ENCODE results near the gene PREX1.

PREX1 gene

DNA sequence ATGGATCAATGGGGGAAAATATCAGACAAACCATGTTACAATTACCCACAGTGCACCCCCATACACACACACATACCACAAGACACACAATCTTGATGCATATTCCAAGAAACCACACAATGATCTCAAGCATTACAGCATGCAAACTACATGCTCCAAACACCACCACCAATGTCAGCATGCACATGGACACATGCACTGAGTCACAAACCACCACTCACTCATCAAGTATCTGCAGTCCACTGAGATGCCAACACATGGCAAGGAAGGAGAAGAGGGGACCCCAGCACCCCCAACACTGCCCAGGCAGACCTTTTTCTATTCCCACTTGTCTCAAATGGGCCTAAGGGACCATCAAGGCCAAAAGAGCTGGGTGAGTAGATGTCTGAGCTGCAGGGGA is 91.6 kb downstream of the PREX1 start:
- H3K36me3 ChIP-seq (ENCODE audit: insufficient read depth), result no peaks in the 10 kb centered on the region
- no peaks in the 10 kb centered on the region for H4K20me1 ChIP-seq (ENCODE audit: insufficient read depth)
- H3K4me1 ChIP-seq (ENCODE audit: low read depth, poor library complexity, severe bottlenecking), result no peaks in the 10 kb centered on the region

DNA sequence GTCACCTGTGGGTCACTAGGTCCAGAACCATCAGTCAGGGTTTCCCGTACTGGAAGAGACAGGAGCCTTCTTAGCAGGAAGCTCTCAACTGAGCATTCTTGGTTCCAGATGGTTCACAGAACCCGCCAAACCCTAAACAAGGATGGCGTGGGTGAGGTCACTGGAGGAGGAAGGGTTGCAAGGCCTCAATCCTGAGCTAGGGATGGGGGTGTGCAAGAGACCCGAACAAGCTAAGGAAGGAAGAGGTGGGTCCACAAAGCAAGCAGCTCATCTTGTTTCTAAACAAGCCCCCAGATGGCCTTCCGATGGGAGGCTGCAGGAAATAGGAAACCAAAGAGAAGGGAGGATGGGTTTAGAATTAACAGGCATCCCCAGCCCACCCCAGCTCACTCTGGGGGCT is 92.7 kb downstream of the PREX1 start:
- H2AFZ ChIP-seq (ENCODE audit: low read depth), result no peak overlapping the region
- H3K27me3 ChIP-seq (ENCODE audit: insufficient read depth, low read depth), result no peaks in the 10 kb centered on the region
- H3K36me3 ChIP-seq (ENCODE audit: insufficient read depth), result no peaks in the 10 kb centered on the region
- no peaks in the 10 kb centered on the region for H4K20me1 ChIP-seq (ENCODE audit: insufficient read depth)
- TF ChIP-seq, protein P1, sequence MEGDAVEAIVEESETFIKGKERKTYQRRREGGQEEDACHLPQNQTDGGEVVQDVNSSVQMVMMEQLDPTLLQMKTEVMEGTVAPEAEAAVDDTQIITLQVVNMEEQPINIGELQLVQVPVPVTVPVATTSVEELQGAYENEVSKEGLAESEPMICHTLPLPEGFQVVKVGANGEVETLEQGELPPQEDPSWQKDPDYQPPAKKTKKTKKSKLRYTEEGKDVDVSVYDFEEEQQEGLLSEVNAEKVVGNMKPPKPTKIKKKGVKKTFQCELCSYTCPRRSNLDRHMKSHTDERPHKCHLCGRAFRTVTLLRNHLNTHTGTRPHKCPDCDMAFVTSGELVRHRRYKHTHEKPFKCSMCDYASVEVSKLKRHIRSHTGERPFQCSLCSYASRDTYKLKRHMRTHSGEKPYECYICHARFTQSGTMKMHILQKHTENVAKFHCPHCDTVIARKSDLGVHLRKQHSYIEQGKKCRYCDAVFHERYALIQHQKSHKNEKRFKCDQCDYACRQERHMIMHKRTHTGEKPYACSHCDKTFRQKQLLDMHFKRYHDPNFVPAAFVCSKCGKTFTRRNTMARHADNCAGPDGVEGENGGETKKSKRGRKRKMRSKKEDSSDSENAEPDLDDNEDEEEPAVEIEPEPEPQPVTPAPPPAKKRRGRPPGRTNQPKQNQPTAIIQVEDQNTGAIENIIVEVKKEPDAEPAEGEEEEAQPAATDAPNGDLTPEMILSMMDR (conservative IDR thresholded peaks at IDR 0.05; ENCODE audit: low read depth, low read length), result no peak
- H3K4me1 ChIP-seq (ENCODE audit: low read depth, poor library complexity, severe bottlenecking), result no peaks in the 10 kb centered on the region
- H3K4me3 ChIP-seq (IDR thresholded peaks at IDR 0.05; ENCODE audit: insufficient read depth, low read depth, low read length), result no peak overlapping the region
- no peak overlapping the region for H3K27ac ChIP-seq
- no peak overlapping the region for H3K4me2 ChIP-seq
- no peaks in the 10 kb centered on the region for H3K79me2 ChIP-seq (ENCODE audit: insufficient read depth, low read depth)
- H3K9ac ChIP-seq, result no peak overlapping the region

More for the DNA sequence above, 91.6 kb downstream of the PREX1 start:
- H2AFZ ChIP-seq (ENCODE audit: low read depth), result no peak overlapping the region
- TF ChIP-seq, protein P1 (conservative IDR thresholded peaks at IDR 0.05; ENCODE audit: low read depth, low read length), result no peak
- no peaks in the 10 kb centered on the region for H3K27me3 ChIP-seq (ENCODE audit: insufficient read depth, low read depth)
- no peak overlapping the region for H3K4me2 ChIP-seq
- H3K4me3 ChIP-seq (IDR thresholded peaks at IDR 0.05; ENCODE audit: insufficient read depth, low read depth, low read length), result no peak overlapping the region
- H3K27ac ChIP-seq, result no peak overlapping the region
- H3K9ac ChIP-seq, result no peak overlapping the region
- H3K79me2 ChIP-seq (ENCODE audit: insufficient read depth, low read depth), result no peaks in the 10 kb centered on the region

GRCh38 chr20:48734104-48734749 is 93.6 kb downstream of the PREX1 start:
- no peak overlapping the region for H3K27ac ChIP-seq
- no peaks in the 10 kb centered on the region for H3K4me1 ChIP-seq (ENCODE audit: low read depth, poor library complexity, severe bottlenecking)
- TF ChIP-seq, protein P1 (conservative IDR thresholded peaks at IDR 0.05; ENCODE audit: low read depth, low read length), result no peak
- H3K4me3 ChIP-seq (IDR thresholded peaks at IDR 0.05; ENCODE audit: insufficient read depth, low read depth, low read length), result no peak overlapping the region
- H3K36me3 ChIP-seq (ENCODE audit: insufficient read depth), result no peaks in the 10 kb centered on the region
- H3K79me2 ChIP-seq (ENCODE audit: insufficient read depth, low read depth), result no peaks in the 10 kb centered on the region
- H3K9ac ChIP-seq, result no peak overlapping the region
- H3K4me2 ChIP-seq, result no peak overlapping the region
- no peaks in the 10 kb centered on the region for H3K27me3 ChIP-seq (ENCODE audit: insufficient read depth, low read depth)
- no peak overlapping the region for H2AFZ ChIP-seq (ENCODE audit: low read depth)
- no peaks in the 10 kb centered on the region for H4K20me1 ChIP-seq (ENCODE audit: insufficient read depth)

DNA sequence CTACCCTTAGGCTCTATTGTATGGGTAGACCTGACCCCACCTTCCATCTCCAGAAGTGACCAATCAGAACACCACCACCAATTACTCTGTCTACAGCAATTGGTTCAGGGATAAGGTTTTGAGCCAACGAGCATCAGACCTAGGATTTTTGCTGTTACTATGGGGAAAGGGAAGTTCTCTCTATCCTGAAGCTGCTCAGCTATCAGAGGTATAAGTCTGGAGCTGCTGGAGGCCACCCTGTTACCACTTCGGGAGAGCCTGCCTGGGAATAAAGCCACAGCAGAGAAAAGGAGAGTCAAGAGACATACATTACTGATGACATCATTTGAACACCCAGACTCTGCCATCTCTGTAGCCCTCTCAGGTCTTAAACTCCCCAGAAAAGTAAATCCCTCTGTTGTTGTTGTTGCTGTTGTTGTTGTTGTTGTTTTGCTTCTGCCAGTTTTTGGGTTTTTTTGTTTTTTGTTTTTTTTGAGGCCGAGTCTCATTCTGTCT is 94.5 kb downstream of the PREX1 start:
- no peaks in the 10 kb centered on the region for H3K36me3 ChIP-seq (ENCODE audit: insufficient read depth)
- H3K4me2 ChIP-seq, result no peak overlapping the region
- H3K27ac ChIP-seq, result no peak overlapping the region
- no peaks in the 10 kb centered on the region for H3K79me2 ChIP-seq (ENCODE audit: insufficient read depth, low read depth)
- no peaks in the 10 kb centered on the region for H3K4me1 ChIP-seq (ENCODE audit: low read depth, poor library complexity, severe bottlenecking)
- no peaks in the 10 kb centered on the region for H4K20me1 ChIP-seq (ENCODE audit: insufficient read depth)
- TF ChIP-seq, protein P1 (conservative IDR thresholded peaks at IDR 0.05; ENCODE audit: low read depth, low read length), result no peak
- H3K27me3 ChIP-seq (ENCODE audit: insufficient read depth, low read depth), result no peaks in the 10 kb centered on the region
- no peak overlapping the region for H2AFZ ChIP-seq (ENCODE audit: low read depth)
- H3K4me3 ChIP-seq (IDR thresholded peaks at IDR 0.05; ENCODE audit: insufficient read depth, low read depth, low read length), result no peak overlapping the region
- H3K9ac ChIP-seq, result no peak overlapping the region
